Esophagus mucosa (tissue), 1 donor: ENCODE data around the gene RPL41. TPM values are rescaled to one million over a fixed set of nuclear protein-coding genes. Genes with fewer than 3 reads are reported as not detected.

Experiments used
- total RNA-seq: library from RNA; stranded (reverse); gene quantifications from one replicate; pipeline ENCODE4 v1.2.4, GENCODE V29; 2023
- donor health status: DM: yes; HTN: yes; CAD: no.

Gene RPL41
- total RNA-seq, 1 donor from 2014 or later: 4,992 TPM

Other genes with a start within 250 kb of the RPL41 start
- gene PYM1, start 188.7 kb upstream of the RPL41 start, total RNA-seq: 66.9 TPM
- 170 TPM for gene DGKA, start 185.5 kb upstream of the RPL41 start, total RNA-seq
- gene PMEL, start 150.6 kb upstream of the RPL41 start, total RNA-seq: 0.52 TPM
- 20.5 TPM for gene CDK2, start 149.8 kb upstream of the RPL41 start, total RNA-seq
- 111 TPM for gene RAB5B, start 142.6 kb upstream of the RPL41 start, total RNA-seq
- gene SUOX, start 119.4 kb upstream of the RPL41 start, total RNA-seq: 16.0 TPM
- gene IKZF4, start 95.6 kb upstream of the RPL41 start, total RNA-seq: 4.3 TPM
- 52.8 TPM for gene RPS26, start 74.7 kb upstream of the RPL41 start, total RNA-seq
- 68.1 TPM for gene ERBB3, start 36.5 kb upstream of the RPL41 start, total RNA-seq
- 125 TPM for gene PA2G4, start 12.1 kb upstream of the RPL41 start, total RNA-seq
- gene ZC3H10, start 1.6 kb downstream of the RPL41 start, total RNA-seq: 1.8 TPM
- gene ESYT1, start 11.6 kb downstream of the RPL41 start, total RNA-seq: 48.8 TPM
- gene MYL6B, start 36.0 kb downstream of the RPL41 start, total RNA-seq: 54.2 TPM
- gene MYL6, start 41.7 kb downstream of the RPL41 start, total RNA-seq: 1,179 TPM
- 44.4 TPM for gene SMARCC2, start 72.8 kb downstream of the RPL41 start, total RNA-seq
- 26.9 TPM for gene RNF41, start 105.3 kb downstream of the RPL41 start, total RNA-seq
- gene NABP2, start 107.7 kb downstream of the RPL41 start, total RNA-seq: 26.5 TPM
- not detected for gene SLC39A5, start 113.4 kb downstream of the RPL41 start, total RNA-seq
- gene ANKRD52, start 141.8 kb downstream of the RPL41 start, total RNA-seq: 19.8 TPM
- gene COQ10A, start 150.3 kb downstream of the RPL41 start, total RNA-seq: 3.1 TPM
- gene CS, start 183.7 kb downstream of the RPL41 start, total RNA-seq: 215 TPM
- 67.7 TPM for gene CNPY2, start 199.4 kb downstream of the RPL41 start, total RNA-seq
- gene PAN2, start 217.4 kb downstream of the RPL41 start, total RNA-seq: 21.4 TPM
- 1.8 TPM for gene IL23A, start 222.3 kb downstream of the RPL41 start, total RNA-seq
- gene STAT2, start 243.5 kb downstream of the RPL41 start, total RNA-seq: 54.5 TPM
- gene APOF, start 246.2 kb downstream of the RPL41 start, total RNA-seq: not detected